IPS DF 19.7 (cell line): ENCODE results near the gene SSTR5.

Experiments
- DNase-seq: peaks from one replicate; pipeline ENCODE4 v3.0.0-alpha.2; 2013; ENCODE audit warnings: low read depth, low spot score

The SSTR5 gene

GRCh38 chr16:1054660-1055556 lies 17.6 kb upstream of the SSTR5 start:
- DNase-seq: no peak

DNA sequence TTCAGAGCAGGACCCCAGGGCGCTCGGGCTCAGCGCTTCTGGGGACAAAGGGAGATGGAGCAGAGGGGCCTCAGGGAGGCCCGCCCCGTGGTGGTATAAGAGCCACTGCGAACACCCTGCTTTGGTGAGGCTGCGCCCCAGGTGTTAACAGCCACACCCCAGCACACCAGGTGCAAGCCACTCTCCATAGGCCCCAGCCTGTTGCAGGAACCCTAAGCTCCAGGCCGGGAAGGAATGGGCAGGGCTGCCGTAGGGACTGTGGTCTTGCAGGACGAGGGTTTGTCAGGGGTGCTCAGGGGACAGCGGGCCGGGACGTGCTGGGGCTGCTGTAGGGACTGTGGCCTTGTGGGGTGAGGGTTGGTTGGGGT lies 17.0 kb upstream of the SSTR5 start:
- DNase-seq: no peak

GRCh38 chr16:1056196-1056595 lies 16.4 kb upstream of the SSTR5 start:
- DNase-seq: no peak

- no peak for DNase-seq
Observed at GRCh38 chr16:1057252-1057932, 15.2 kb upstream of the SSTR5 start.

DNA sequence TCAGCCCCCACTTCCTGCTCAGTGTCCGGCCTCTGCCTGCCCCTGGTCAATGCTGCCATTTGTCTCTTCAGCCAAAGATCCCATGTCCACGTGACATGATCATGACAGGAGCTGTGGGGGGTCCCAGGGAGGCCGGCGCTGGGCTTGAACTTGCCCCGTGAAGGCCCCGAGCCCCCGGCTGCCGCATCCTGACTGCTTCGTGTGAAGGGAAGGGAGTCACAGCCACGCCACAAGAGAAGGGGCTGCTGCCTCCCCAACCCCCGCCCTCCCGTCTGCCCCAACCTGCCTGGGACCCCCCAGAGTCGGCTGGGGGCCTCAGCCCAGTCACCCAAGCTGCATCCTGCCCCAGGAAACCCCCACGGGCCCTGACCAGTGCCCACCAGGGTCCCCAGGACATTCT lies 14.3 kb upstream of the SSTR5 start:
- DNase-seq: no peak

- DNase-seq: no peak
Observed at GRCh38 chr16:1059310-1059709, 13.2 kb upstream of the SSTR5 start.

GRCh38 chr16:1060416-1061340 lies 11.9 kb upstream of the SSTR5 start:
- no peak for DNase-seq

- DNase-seq: no peak
Observed at GRCh38 chr16:1061769-1062505, 10.6 kb upstream of the SSTR5 start.

DNA sequence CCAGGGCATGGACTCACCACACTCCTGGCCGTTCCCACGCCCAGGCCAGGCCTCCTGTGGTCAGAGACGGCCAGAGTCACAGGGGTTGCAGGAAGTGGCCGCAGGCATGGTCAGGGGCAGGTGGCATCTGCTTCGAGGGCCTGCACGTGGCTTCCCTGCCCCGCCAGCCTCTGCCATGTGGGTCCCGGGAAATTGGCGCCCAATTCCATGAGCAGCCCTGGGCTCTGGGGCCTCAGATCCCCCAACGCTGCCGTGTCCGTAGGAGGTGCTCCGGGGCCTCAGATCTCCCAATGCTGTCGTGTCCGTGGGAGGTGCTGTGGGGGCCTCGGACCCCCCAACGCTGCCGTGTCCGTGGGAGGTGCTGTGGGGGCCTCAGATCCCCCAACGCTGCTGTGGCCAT lies 9.7 kb upstream of the SSTR5 start:
- DNase-seq: no peak

DNA sequence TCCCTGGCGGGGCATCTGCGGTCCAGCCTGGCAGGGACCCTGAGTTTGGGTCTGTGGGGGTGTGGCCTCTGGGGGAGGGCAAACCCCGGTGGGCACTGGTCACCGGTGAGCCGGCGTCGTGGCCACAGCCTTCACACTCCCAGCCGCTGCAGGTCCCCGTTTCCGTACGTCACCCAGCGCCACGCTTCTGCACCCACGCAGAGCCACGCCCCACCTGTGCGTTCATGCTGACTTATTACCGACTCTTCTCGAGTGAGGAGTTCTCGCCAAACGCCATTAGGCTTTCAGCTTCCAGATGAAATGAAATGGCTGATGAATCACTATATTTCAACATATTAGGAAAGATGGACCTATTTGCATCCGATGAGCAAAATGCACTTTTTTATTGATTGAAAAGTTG lies 8.8 kb upstream of the SSTR5 start:
- no peak for DNase-seq

DNA sequence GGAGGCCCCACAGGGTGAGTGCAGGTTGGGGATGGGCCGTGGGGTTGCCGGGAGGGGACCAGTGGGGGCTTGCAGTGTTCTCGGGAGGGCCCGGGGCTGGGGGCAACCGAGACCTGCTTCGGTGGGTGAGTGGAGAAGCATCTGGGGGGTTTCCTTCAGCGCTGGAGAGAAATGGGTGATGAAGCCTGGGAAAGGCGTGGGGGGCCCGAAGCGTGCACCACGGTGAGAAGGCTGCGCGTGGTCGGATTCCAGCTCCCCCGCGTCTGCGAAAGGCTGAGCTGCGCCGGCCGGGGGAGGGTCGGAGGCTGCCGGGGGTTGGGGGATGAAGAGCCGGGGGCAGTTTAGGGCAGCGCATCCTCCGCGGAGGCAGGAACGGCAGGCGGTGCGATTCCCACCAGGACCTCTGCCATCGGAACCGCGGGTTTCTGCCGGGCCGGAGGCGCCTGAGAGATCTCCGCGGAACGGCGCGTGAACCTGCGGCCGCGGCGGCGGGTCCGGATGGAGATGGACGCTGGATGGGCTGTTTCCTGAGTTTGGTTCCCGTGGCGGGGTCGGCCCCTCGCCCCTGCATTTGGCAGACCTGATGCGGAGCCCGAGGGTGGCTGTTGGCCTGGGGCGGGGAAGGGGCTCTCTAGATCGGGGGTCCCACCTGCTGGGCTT lies 6.9 kb upstream of the SSTR5 start:
- DNase-seq: no peak

DNA sequence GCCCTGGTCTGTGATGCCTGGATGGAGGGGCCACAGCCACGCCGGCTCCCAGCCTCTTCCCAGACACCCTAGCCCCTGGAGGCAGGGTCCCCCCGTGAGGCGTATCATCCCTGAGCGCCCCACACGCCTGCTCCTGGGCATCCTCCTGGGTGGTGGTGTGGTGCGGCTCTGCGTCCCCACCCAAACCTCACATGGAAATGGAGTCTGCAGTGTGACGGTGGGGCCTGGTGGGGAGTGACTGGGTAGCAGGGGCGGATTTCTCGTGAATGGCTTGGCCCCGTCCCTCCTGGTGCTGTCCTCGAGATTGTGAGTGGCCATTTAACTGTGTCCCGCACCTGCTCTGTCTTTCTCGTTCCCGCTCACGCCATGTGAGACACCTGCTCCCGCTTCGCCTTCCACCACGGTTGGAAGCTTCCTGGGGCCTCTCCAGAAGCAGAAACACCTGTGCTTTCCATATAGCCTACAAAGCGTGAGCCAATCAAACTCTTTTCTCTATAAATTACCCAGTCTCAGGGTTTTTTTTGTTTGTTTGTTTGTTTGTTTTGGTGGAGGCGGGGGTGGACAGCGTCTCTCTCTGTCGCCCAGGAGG lies 5.9 kb upstream of the SSTR5 start:
- no peak for DNase-seq

GRCh38 chr16:1067629-1068028 lies 4.9 kb upstream of the SSTR5 start:
- DNase-seq: no peak

- DNase-seq: no peak
Observed at GRCh38 chr16:1068451-1068850, 4.1 kb upstream of the SSTR5 start.

DNA sequence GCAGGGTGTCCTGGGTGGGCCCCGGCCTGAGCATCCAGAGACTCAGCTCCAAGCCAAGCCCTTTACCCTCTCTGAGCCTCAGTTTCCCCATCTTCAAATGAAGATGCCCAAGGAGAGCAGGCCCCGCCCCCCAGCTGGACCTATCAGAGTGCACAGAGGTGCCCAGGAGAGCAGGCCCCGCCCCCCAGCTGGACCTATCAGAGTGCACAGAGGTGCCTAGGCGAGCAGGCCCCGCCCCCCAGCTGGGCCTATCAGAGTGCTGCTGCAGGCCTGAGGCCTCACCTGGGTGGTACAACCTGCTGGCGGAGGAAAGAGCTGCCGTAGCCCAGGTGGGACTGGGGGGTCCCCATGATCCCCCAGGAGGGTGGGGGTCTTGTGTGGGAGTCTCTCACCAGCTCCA lies 3.4 kb upstream of the SSTR5 start:
- DNase-seq: no peak

- no peak for DNase-seq
Observed at GRCh38 chr16:1070084-1070863, 2.3 kb upstream of the SSTR5 start.

- DNase-seq: no peak
Observed at GRCh38 chr16:1070864-1071408, 1.6 kb upstream of the SSTR5 start.

DNA sequence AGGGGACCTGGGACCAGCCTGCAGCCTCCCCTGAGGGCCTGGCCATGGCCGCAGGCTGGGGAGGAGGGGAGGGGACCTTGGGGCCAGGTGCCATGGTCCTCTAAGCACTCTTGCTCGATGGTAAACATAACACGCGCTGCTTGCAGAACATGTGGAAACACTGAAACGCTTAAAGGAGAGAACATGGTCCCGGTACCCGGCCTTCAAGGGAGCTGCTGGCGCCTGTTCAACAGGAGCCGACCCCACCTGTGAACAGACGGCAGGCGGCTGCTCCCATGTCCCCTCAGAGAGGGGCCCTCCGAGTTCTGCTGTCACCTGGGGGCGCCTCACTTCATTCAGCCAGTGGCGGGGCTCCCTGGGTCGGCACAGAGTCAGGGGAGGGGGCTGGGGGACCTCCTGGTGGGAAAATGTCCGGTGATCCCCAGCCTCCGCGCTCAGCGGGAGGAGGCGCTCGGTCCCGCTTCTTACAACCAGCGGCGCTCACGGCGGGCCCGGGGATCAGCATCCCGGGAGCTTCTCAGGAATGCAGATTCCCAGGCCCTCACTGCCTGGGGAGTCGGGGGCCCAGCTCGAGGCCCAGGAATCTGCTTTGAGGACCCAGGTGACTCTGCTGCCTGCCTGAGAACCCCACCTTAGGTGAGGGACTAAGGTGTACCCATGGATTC lies 854 bp upstream of the SSTR5 start:
- DNase-seq: no peak

DNA sequence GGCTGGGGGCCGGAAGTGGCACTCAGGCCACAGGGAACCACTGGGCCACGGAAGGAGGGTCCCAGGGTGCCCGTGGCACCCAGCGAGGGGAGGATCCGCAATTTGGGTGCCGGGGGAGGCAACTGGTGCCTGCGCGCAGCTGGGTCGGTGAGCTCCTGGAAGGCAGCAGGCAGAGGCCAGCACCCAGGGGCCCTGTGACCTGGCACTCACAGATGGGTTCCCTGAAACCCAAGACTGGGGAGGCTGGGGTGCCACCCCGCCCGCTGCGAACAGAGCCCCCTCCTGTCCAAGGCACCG lies 663 bp downstream of the SSTR5 start:
- no peak for DNase-seq
